Activated CD4-positive, alpha-beta T cell treated with anti-CD3 and anti-CD28 coated beads, Interleukin-10, Interleukin-2, amounts not matched to agents 100 ng/mL and 50 ng/mL, durations not matched to agents 16 hours and 8 hours (primary cell): ENCODE data around the gene GAMT.
A peak's percentile ranks its signal among the peaks of the same experiment; 100 is the strongest.

Experiments
- DNase-seq: peaks from one replicate; pipeline ENCODE4 v3.0.0-alpha.2; 2020

The GAMT gene

GRCh38 chr19:1362387-1363257 lies 38.7 kb downstream of the GAMT start:
- no peak for DNase-seq

GRCh38 chr19:1361601-1362386 lies 39.5 kb downstream of the GAMT start:
- no peak for DNase-seq

GRCh38 chr19:1360818-1361461 lies 40.4 kb downstream of the GAMT start:
- no peak for DNase-seq

- DNase-seq, result no peak
These were observed 41.1 kb downstream of the GAMT start for GRCh38 chr19:1360126-1360817.

- DNase-seq, result no peak
These were observed 43.7 kb downstream of the GAMT start for GRCh38 chr19:1357531-1358109.

GRCh38 chr19:1356508-1356865 lies 44.9 kb downstream of the GAMT start:
- no peak for DNase-seq

GRCh38 chr19:1355568-1356507 lies 45.5 kb downstream of the GAMT start:
- peak; percentile 13 for DNase-seq

- no peak for DNase-seq
These were observed 46.3 kb downstream of the GAMT start for GRCh38 chr19:1354970-1355567.

- no peak for DNase-seq
These were observed 48.2 kb downstream of the GAMT start for GRCh38 chr19:1353144-1353543.

GRCh38 chr19:1351381-1351851 lies 49.9 kb downstream of the GAMT start:
- DNase-seq, result no peak

- no peak for DNase-seq
These were observed 50.5 kb downstream of the GAMT start for GRCh38 chr19:1350867-1351266.

GRCh38 chr19:1349211-1349610 lies 52.1 kb downstream of the GAMT start:
- no peak for DNase-seq
